AG10803 (cell line): ENCODE data around the gene SLC16A10.
A peak's percentile ranks its signal among the peaks of the same experiment; 100 is the strongest.

Experiments used
- DNase-seq: peaks from one replicate; pipeline ENCODE4 v3.0.0; 2010; ENCODE audit warnings: low read depth
- H3K4me3 ChIP-seq: 2 replicates; pipeline ENCODE4 v1.5.1; 2011; ENCODE audit warnings: mild to moderate bottlenecking, low read length, control low read depth
- CTCF ChIP-seq: conservative IDR thresholded peaks from 2 replicates; pipeline ENCODE4 v1.5.1; 2011; ENCODE audit warnings: mild to moderate bottlenecking, low read length, control low read depth, inconsistent platforms

Gene SLC16A10

DNA sequence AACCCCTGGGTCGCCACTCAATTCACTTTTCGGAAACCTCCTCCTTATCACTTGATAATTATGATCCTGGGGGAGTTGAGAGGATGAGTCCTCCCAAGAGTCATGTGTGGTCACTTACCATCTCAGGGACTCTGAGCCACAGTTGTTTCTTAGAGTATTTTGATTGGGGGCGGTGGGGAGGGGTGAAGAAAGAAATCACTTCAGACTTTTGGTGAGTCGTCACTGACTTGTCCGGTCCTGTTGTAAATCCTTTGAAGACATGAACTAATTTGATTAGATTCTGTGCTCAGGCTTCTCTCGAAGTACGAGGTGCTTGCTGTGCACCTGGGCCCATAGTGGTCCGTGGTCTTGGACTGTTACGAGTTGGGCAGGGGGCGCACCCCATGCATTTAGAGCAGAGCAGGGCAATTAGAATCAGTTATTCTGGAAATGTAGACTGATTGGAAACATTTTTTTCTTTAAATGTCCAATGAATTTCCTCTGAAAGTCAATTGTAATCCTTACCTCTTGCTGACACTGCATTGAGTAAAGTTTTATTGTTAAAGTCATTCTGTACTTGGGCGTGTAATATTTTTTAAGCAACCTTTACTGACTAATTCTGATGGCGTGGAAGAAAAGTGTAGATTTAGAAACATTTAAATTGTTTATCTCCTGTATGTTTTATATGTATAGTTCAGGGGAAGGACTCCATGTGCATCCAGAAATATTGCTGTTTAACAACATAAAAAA, 173.4 kb downstream of the SLC16A10 start:
- H3K4me3 ChIP-seq: no peak overlapping the region
- DNase-seq: no peak
- TF ChIP-seq CTCF: no peak

DNA sequence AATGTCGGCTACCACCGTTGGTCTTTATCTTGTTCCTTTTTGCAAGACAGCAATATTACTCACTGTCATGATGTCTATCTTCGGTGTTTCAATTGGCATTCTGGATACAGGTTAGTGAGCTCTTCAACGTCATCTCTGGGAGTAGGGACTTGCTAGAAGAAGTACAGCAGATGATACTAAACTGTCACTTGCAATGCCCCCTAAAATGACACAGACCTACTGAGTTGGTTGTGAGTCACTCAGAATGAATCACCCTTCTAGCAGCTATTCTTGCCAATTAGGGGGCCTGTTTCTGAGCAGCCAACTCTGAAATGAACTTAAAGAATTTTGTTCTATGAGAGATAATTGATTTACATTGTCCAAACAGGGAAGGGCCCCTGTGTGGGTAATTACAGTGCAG, 176.5 kb downstream of the SLC16A10 start:
- H3K4me3 ChIP-seq: no peak overlapping the region
- no peak for TF ChIP-seq CTCF
- peak; percentile 64 for DNase-seq

GRCh38 chr6:111265842-111266241, 178.5 kb downstream of the SLC16A10 start:
- no peak overlapping the region for H3K4me3 ChIP-seq
- DNase-seq: no peak
- no peak for TF ChIP-seq CTCF

GRCh38 chr6:111266276-111266675, 179.0 kb downstream of the SLC16A10 start:
- no peak for TF ChIP-seq CTCF
- no peak overlapping the region for H3K4me3 ChIP-seq
- no peak for DNase-seq

- no peak for DNase-seq
- no peak overlapping the region for H3K4me3 ChIP-seq
- TF ChIP-seq CTCF: no peak
Measured at GRCh38 chr6:111267764-111268333, 180.5 kb downstream of the SLC16A10 start.

- TF ChIP-seq CTCF: no peak
- no peak for DNase-seq
- H3K4me3 ChIP-seq: no peak overlapping the region
Measured at GRCh38 chr6:111269401-111269970, 182.2 kb downstream of the SLC16A10 start.

DNA sequence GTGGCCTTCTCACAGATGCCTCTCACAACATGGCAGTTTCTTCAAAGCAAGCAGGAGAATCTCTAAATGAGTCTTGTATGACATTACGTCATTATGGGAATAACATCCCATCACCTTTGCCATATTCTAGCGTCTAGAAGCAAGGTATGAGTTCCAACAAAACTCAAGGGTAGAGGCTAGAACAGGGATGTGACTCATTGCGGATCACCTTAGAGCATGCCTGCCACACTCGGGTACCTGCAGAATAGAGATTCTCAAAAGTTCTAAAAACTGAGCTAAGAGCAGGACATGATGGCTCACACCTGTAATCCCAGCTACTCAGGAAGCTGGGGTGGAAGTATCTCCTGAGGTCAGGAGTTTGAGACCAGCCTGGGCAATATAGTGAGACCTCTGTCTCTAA, 182.8 kb downstream of the SLC16A10 start:
- no peak for TF ChIP-seq CTCF
- DNase-seq: no peak
- H3K4me3 ChIP-seq: no peak overlapping the region
